K562 (cell line): ENCODE results near the gene ANKRD24. TPM values are rescaled to one million over a fixed set of nuclear protein-coding genes. Genes with fewer than 3 reads are reported as not detected.

Experiments used
- CHD2 ChIP-seq: IDR thresholded peaks from 2 replicates; pipeline ENCODE4 v1.6.1; 2011; ENCODE audit warnings: low read depth, low read length
- CREBBP ChIP-seq: IDR thresholded peaks from one replicate; pipeline ENCODE4 v1.6.1; 2012; ENCODE audit warnings: low read depth, mild to moderate bottlenecking, control low read depth, inconsistent platforms, low read length
- GABPA ChIP-seq: fragments of 200-800 bp; sonication (Bioruptor generic); conservative IDR thresholded peaks from 2 replicates; pipeline ENCODE4 v1.6.1; 2016; ENCODE audit warnings: low read depth, missing genetic modification characterization, missing compliant biosample characterization
- MIER1 ChIP-seq: fragments of 450-650 bp; IDR thresholded peaks from 2 replicates; pipeline ENCODE4 v1.6.1; 2016; ENCODE audit warnings: antibody characterized with exemption, mild to moderate bottlenecking, low read depth
- PRMT5 ChIP-seq: sonication (generic); formaldehyde crosslinking; IDR thresholded peaks from 2 replicates; pipeline ENCODE4 v1.5.0; 2020; ENCODE audit warnings: missing genetic modification reagents
- RAD51 ChIP-seq: fragments of 450-650 bp; IDR thresholded peaks from 2 replicates; pipeline ENCODE4 v1.7.1; 2016; ENCODE audit warnings: low read depth, mild to moderate bottlenecking, borderline replicate concordance
- RBM14 ChIP-seq: fragments of 200-400 bp; formaldehyde crosslinking; IDR thresholded peaks from 2 replicates; pipeline ENCODE4 v1.6.1; 2018; ENCODE audit warnings: low read depth, mild to moderate bottlenecking, low read length, moderate library complexity, borderline replicate concordance; ENCODE audit not compliant: insufficient read depth
- YBX1 ChIP-seq: fragments of 450-650 bp; IDR thresholded peaks from 2 replicates; pipeline ENCODE4 v1.7.1; 2016; ENCODE audit warnings: mild to moderate bottlenecking
- ZZZ3 ChIP-seq: fragments of 450-650 bp; IDR thresholded peaks from 2 replicates; pipeline ENCODE4 v1.6.1; 2016; ENCODE audit warnings: antibody characterized with exemption, mild to moderate bottlenecking, moderate library complexity
- polyA plus RNA-seq, 8 experiments: library from polyadenylated mRNA; depleted of rRNA in 4 of 8; stranded (reverse) in 5 of 8; unstranded in 3 of 8; fragments of >200 nt; fragmentation: Nextera tagmentation in 2 of 8; fragmentation: Illumina TruSeq in 1 of 8; extraction: Ambion mirVana in 2 of 8; extraction: Trizol in 1 of 8; gene quantifications; 2 replicates each; pipeline versions ENCODE4 v1.2.1 to v1.2.3, GENCODE V29; 2011 to 2014; ENCODE audit warnings: inconsistent platforms in 1 of 8, missing spikeins in 1 of 8
- total RNA-seq, 7 experiments: library from RNA; depleted of rRNA in 6 of 7; stranded (reverse); fragments of >200 nt in 6 of 7; fragmentation: Illumina TruSeq in 2 of 7; extraction: Trizol in 2 of 7; gene quantifications; 2 replicates each; pipeline versions ENCODE4 v1.2.1 to v1.2.3, GENCODE V29; 2011 to 2021; ENCODE audit warnings: low replicate concordance in 1 of 7
- TF ChIP-seq, protein P1 (sequence below): fragments of 200-400 bp; formaldehyde crosslinking; IDR thresholded peaks from 2 replicates; pipeline ENCODE4 v1.6.1; 2017; ENCODE audit warnings: mild to moderate bottlenecking, low read depth, low read length, moderate library complexity
- TF ChIP-seq, protein P2 (sequence below): fragments of 450-650 bp; formaldehyde crosslinking; IDR thresholded peaks from 2 replicates; pipeline ENCODE4 v1.4.0; 2020; ENCODE audit warnings: mild to moderate bottlenecking, moderate library complexity
- TF ChIP-seq, protein P3 (sequence below): fragments of 450-650 bp; IDR thresholded peaks from 2 replicates; pipeline ENCODE4 v1.6.1; 2018; ENCODE audit not compliant: partially characterized antibody
- TF ChIP-seq, protein P4 (sequence below): fragments of 450-650 bp; IDR thresholded peaks from 2 replicates; pipeline ENCODE4 v1.7.1; 2018; ENCODE audit warnings: mild to moderate bottlenecking, low read depth; ENCODE audit not compliant: partially characterized antibody
- TF ChIP-seq, protein P5 (sequence below): fragments of 450-650 bp; IDR thresholded peaks from one replicate; pipeline ENCODE4 v1.6.1; 2018; ENCODE audit warnings: mild to moderate bottlenecking, moderate library complexity; ENCODE audit not compliant: partially characterized antibody

The ANKRD24 gene
- total and polyA plus RNA-seq, 9 of the 15 experiments (the other 6 are each of a cell fraction or from before 2014, with no cell fraction given): 0.07 to 0.12 (median 0.09) TPM; not detected in 5

DNA sequence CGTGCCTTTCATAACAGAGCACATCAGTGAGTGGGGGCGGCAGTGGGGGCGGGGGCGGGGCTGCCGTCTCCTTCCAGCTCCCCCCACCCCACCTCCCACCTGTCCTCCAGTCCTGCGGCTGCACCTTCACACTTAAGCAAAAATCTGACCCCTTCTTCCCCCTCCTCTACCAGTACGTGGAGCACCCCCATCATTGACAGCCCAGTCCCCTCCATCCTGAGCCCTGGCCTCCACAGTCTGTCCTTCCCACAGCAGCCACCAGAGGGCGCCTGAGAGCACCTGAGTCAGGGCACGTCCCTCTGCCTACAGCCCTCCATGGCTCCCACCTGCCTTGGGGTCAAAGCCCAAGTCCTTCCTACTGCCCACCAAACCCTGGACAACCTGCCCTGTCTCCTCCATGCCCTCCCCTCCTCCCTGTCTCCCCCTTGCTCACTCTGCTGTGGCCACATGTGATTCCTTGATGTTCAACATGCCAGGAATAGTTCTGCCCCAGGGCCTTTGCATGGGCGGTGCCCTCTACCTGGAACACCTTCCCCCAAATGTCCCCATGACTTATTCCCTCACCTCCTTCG, 50.9 kb downstream of the ANKRD24 start (continued):
- TF ChIP-seq, protein P1, sequence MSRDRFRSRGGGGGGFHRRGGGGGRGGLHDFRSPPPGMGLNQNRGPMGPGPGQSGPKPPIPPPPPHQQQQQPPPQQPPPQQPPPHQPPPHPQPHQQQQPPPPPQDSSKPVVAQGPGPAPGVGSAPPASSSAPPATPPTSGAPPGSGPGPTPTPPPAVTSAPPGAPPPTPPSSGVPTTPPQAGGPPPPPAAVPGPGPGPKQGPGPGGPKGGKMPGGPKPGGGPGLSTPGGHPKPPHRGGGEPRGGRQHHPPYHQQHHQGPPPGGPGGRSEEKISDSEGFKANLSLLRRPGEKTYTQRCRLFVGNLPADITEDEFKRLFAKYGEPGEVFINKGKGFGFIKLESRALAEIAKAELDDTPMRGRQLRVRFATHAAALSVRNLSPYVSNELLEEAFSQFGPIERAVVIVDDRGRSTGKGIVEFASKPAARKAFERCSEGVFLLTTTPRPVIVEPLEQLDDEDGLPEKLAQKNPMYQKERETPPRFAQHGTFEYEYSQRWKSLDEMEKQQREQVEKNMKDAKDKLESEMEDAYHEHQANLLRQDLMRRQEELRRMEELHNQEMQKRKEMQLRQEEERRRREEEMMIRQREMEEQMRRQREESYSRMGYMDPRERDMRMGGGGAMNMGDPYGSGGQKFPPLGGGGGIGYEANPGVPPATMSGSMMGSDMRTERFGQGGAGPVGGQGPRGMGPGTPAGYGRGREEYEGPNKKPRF: no peak
- TF ChIP-seq GABPA (tag) (no peak), RBM14 (no peak), CHD2 (no peak), YBX1 (no peak), ZZZ3 (no peak), RAD51 (no peak), MIER1 (0 out of 2 replicates have a peak, but pooled peaks have one; percentile 70), PRMT5 (CRISPR knock-in tag) (no peak), CREBBP (no peak)
- TF ChIP-seq, protein P2, sequence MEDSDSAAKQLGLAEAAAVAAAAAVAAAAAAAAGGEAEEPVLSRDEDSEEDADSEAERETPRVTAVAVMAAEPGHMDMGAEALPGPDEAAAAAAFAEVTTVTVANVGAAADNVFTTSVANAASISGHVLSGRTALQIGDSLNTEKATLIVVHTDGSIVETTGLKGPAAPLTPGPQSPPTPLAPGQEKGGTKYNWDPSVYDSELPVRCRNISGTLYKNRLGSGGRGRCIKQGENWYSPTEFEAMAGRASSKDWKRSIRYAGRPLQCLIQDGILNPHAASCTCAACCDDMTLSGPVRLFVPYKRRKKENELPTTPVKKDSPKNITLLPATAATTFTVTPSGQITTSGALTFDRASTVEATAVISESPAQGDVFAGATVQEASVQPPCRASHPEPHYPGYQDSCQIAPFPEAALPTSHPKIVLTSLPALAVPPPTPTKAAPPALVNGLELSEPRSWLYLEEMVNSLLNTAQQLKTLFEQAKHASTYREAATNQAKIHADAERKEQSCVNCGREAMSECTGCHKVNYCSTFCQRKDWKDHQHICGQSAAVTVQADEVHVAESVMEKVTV (CRISPR knock-in tag): no peak
- TF ChIP-seq, protein P3, sequence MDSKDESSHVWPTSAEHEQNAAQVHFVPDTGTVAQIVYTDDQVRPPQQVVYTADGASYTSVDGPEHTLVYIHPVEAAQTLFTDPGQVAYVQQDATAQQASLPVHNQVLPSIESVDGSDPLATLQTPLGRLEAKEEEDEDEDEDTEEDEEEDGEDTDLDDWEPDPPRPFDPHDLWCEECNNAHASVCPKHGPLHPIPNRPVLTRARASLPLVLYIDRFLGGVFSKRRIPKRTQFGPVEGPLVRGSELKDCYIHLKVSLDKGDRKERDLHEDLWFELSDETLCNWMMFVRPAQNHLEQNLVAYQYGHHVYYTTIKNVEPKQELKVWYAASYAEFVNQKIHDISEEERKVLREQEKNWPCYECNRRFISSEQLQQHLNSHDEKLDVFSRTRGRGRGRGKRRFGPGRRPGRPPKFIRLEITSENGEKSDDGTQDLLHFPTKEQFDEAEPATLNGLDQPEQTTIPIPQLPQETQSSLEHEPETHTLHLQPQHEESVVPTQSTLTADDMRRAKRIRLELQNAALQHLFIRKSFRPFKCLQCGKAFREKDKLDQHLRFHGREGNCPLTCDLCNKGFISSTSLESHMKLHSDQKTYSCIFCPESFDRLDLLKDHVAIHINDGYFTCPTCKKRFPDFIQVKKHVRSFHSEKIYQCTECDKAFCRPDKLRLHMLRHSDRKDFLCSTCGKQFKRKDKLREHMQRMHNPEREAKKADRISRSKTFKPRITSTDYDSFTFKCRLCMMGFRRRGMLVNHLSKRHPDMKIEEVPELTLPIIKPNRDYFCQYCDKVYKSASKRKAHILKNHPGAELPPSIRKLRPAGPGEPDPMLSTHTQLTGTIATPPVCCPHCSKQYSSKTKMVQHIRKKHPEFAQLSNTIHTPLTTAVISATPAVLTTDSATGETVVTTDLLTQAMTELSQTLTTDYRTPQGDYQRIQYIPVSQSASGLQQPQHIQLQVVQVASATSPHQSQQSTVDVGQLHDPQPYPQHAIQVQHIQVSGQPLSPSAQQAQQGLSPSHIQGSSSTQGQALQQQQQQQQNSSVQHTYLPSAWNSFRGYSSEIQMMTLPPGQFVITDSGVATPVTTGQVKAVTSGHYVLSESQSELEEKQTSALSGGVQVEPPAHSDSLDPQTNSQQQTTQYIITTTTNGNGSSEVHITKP: no peak
- TF ChIP-seq, protein P4, sequence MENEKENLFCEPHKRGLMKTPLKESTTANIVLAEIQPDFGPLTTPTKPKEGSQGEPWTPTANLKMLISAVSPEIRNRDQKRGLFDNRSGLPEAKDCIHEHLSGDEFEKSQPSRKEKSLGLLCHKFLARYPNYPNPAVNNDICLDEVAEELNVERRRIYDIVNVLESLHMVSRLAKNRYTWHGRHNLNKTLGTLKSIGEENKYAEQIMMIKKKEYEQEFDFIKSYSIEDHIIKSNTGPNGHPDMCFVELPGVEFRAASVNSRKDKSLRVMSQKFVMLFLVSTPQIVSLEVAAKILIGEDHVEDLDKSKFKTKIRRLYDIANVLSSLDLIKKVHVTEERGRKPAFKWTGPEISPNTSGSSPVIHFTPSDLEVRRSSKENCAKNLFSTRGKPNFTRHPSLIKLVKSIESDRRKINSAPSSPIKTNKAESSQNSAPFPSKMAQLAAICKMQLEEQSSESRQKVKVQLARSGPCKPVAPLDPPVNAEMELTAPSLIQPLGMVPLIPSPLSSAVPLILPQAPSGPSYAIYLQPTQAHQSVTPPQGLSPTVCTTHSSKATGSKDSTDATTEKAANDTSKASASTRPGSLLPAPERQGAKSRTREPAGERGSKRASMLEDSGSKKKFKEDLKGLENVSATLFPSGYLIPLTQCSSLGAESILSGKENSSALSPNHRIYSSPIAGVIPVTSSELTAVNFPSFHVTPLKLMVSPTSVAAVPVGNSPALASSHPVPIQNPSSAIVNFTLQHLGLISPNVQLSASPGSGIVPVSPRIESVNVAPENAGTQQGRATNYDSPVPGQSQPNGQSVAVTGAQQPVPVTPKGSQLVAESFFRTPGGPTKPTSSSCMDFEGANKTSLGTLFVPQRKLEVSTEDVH: no peak
- TF ChIP-seq, protein P5, sequence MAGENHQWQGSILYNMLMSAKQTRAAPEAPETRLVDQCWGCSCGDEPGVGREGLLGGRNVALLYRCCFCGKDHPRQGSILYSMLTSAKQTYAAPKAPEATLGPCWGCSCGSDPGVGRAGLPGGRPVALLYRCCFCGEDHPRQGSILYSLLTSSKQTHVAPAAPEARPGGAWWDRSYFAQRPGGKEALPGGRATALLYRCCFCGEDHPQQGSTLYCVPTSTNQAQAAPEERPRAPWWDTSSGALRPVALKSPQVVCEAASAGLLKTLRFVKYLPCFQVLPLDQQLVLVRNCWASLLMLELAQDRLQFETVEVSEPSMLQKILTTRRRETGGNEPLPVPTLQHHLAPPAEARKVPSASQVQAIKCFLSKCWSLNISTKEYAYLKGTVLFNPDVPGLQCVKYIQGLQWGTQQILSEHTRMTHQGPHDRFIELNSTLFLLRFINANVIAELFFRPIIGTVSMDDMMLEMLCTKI: no peak
